Neuronal stem cell (in vitro differentiated cells): ENCODE results near the gene EEF1AKMT1.

ENCODE experiments used
- DNase-seq: peaks from one replicate; pipeline ENCODE4 v3.0.0-alpha.2; 2013; ENCODE audit warnings: low spot score
- H2AFZ ChIP-seq: one replicate; pipeline ENCODE4 v1.6.1; 2013; ENCODE audit warnings: mild to moderate bottlenecking, low read length, inconsistent platforms
- H2AK5ac ChIP-seq: 2 replicates; pipeline ENCODE4 v1.6.1; 2013; ENCODE audit warnings: low read depth, mild to moderate bottlenecking, inconsistent platforms, low read length, moderate library complexity, mixed read lengths
- H2BK120ac ChIP-seq: 2 replicates; pipeline ENCODE4 v1.6.1; 2013; ENCODE audit warnings: low read depth, mild to moderate bottlenecking, inconsistent platforms, low read length, moderate library complexity, mixed read lengths
- H2BK12ac ChIP-seq: one replicate; pipeline ENCODE4 v1.6.1; 2013; ENCODE audit warnings: low read length, inconsistent platforms
- H2BK15ac ChIP-seq: 2 replicates; pipeline ENCODE4 v1.6.1; 2013; ENCODE audit warnings: mild to moderate bottlenecking, low read length, inconsistent platforms, mixed read lengths
- H2BK5ac ChIP-seq: one replicate; pipeline ENCODE4 v1.6.1; 2013; ENCODE audit warnings: inconsistent platforms, mild to moderate bottlenecking, low read length, moderate library complexity
- H3K14ac ChIP-seq: one replicate; pipeline ENCODE4 v1.6.1; 2013; ENCODE audit warnings: low read length, inconsistent platforms
- H3K18ac ChIP-seq: 2 replicates; pipeline ENCODE4 v1.6.1; 2013; ENCODE audit warnings: low read length, inconsistent platforms
- H3K23ac ChIP-seq: 2 replicates; pipeline ENCODE4 v1.6.1; 2013; ENCODE audit warnings: low read depth, mild to moderate bottlenecking, mixed read lengths, low read length, inconsistent platforms; ENCODE audit not compliant: poor library complexity
- H3K27ac ChIP-seq: replicated peaks from 3 replicates; pipeline ENCODE4 v1.5.1; 2013; ENCODE audit warnings: low read length, inconsistent platforms
- H3K27me3 ChIP-seq, 3 experiments: 2 replicates each; pipeline ENCODE4 v1.6.1; 2013; ENCODE audit warnings: low read length in 3 of 3, mild to moderate bottlenecking in 2 of 3, inconsistent platforms in 1 of 3, low read depth in 1 of 3, mixed read lengths in 1 of 3, moderate library complexity in 1 of 3; ENCODE audit not compliant: control insufficient read depth in 3 of 3, insufficient read depth in 3 of 3
- H3K36me3 ChIP-seq, 2 donors: replicated peaks in 1 of 2; 2 replicates each; pipeline ENCODE4 v1.6.1; 2013; ENCODE audit warnings: low read length in 2 of 2; ENCODE audit not compliant: control insufficient read depth in 2 of 2, insufficient read depth in 2 of 2
- H3K4ac ChIP-seq: 2 replicates; pipeline ENCODE4 v1.6.1; 2013; ENCODE audit warnings: inconsistent platforms, mild to moderate bottlenecking, low read length, moderate library complexity
- H3K4me1 ChIP-seq, 2 donors: 1 replicate in 1 of 2; 2 replicates in 1 of 2; pipeline ENCODE4 v1.6.1; 2013; ENCODE audit warnings: low read length in 2 of 2, low read depth in 1 of 2; ENCODE audit not compliant: control insufficient read depth in 2 of 2, insufficient read depth in 1 of 2
- H3K4me2 ChIP-seq: one replicate; pipeline ENCODE4 v1.6.1; 2013; ENCODE audit warnings: mild to moderate bottlenecking, low read length, inconsistent platforms; ENCODE audit not compliant: insufficient read depth, poor library complexity, severe bottlenecking
- H3K4me3 ChIP-seq, 2 donors: 2 replicates each; pipeline ENCODE4 v1.5.1; 2013; ENCODE audit warnings: low read length in 2 of 2, mild to moderate bottlenecking in 2 of 2, inconsistent platforms in 1 of 2, moderate library complexity in 1 of 2
- H3K79me1 ChIP-seq: one replicate; pipeline ENCODE4 v1.6.1; 2013; ENCODE audit warnings: low read depth, mild to moderate bottlenecking, inconsistent platforms, low read length, moderate library complexity
- H3K9ac ChIP-seq: one replicate; pipeline ENCODE4 v1.6.1; 2013; ENCODE audit warnings: mild to moderate bottlenecking, low read depth, low read length, inconsistent platforms; ENCODE audit not compliant: poor library complexity
- H3K9me3 ChIP-seq, 2 donors: replicated peaks in 1 of 2; 2 replicates each; pipeline versions ENCODE3 to v1.6.1; 2013; ENCODE audit warnings: low read length in 2 of 2, mild to moderate bottlenecking in 2 of 2, inconsistent platforms in 1 of 2, low read depth in 1 of 2, mixed read lengths in 1 of 2, moderate library complexity in 1 of 2; ENCODE audit not compliant: control insufficient read depth in 2 of 2, insufficient read depth in 1 of 2
- H4K8ac ChIP-seq: one replicate; pipeline ENCODE4 v1.6.1; 2013; ENCODE audit warnings: low read depth, mild to moderate bottlenecking, inconsistent platforms, low read length, moderate library complexity
- H4K91ac ChIP-seq: one replicate; pipeline ENCODE4 v1.6.1; 2013; ENCODE audit warnings: low read length, low read depth, mild to moderate bottlenecking, inconsistent platforms; ENCODE audit not compliant: poor library complexity
- WGBS, 2 donors: extraction: QIAGEN DNeasy Blood & Tissue Kit; methylation state at CpG; one replicate each; pipeline ENCODE4 v1.1.7; 2013; ENCODE audit warnings: missing lambda C conversion rate in 2 of 2, mixed read lengths in 1 of 2; ENCODE audit not compliant: insufficient read length in 2 of 2, insufficient replicate concordance in 1 of 2; ENCODE audit errors: extremely low coverage in 2 of 2; 5-methylcytosine and 5-hydroxymethylcytosine counted together

EEF1AKMT1 gene

GRCh38 chr13:20787180-20787579, 13.4 kb upstream of the EEF1AKMT1 start:
- Histone ChIP-seq H3K79me1 (no peaks in the 10 kb centered on the region), H2AFZ (no peak overlapping the region), H4K8ac (no peak overlapping the region), H3K9me3 (no peaks in the 10 kb centered on the region), H3K4me3 (no peak overlapping the region), H3K4ac (no peak overlapping the region), H3K23ac (no peak overlapping the region), H3K9ac (no peak overlapping the region), H3K14ac (no peak overlapping the region), H3K27ac (no peak overlapping the region), H4K91ac (no peak overlapping the region), H2BK120ac (no peak overlapping the region), H3K4me2 (no peak overlapping the region), H2BK15ac (no peak overlapping the region), H3K18ac (no peak overlapping the region), H2BK5ac (no peak overlapping the region), H3K36me3 (peaks cover 4 to 62% of the 10 kb centered on the region in 2 donors), H2AK5ac (no peak overlapping the region), H2BK12ac (no peak overlapping the region), H3K4me1 (no peaks in the 10 kb centered on the region), H3K27me3 (no peaks in the 10 kb centered on the region)
- DNase-seq = no peak
- WGBS, 2 donors = no CpG with 5 or more reads among the region's 5 CpGs

GRCh38 chr13:20782116-20782708, 8.5 kb upstream of the EEF1AKMT1 start:
- no peak overlapping the region for H3K4me2 ChIP-seq
- no peak overlapping the region for H3K23ac ChIP-seq
- no peak overlapping the region for H3K18ac ChIP-seq
- H3K9ac ChIP-seq = no peak overlapping the region
- H3K4me3 ChIP-seq = no peak overlapping the region
- H3K4me1 ChIP-seq = no peaks in the 10 kb centered on the region
- no peaks in the 10 kb centered on the region for H3K9me3 ChIP-seq
- H2AFZ ChIP-seq = no peak overlapping the region
- H4K91ac ChIP-seq = no peak overlapping the region
- H3K79me1 ChIP-seq = no peaks in the 10 kb centered on the region
- H3K4ac ChIP-seq = no peak overlapping the region
- H2AK5ac ChIP-seq = no peak overlapping the region
- H2BK5ac ChIP-seq = no peak overlapping the region
- H3K27ac ChIP-seq = no peak overlapping the region
- no peak for DNase-seq
- H2BK12ac ChIP-seq = no peak overlapping the region
- H2BK120ac ChIP-seq = no peak overlapping the region
- H2BK15ac ChIP-seq = no peak overlapping the region
- no peak overlapping the region for H3K14ac ChIP-seq
- H3K27me3 ChIP-seq = no peaks in the 10 kb centered on the region
- WGBS, 2 donors = no CpG with 5 or more reads among the region's 3 CpGs
- no peak overlapping the region for H4K8ac ChIP-seq
- peaks cover 3 to 52% of the 10 kb centered on the region in 2 donors for H3K36me3 ChIP-seq

GRCh38 chr13:20780317-20780716, 6.6 kb upstream of the EEF1AKMT1 start:
- H2AFZ ChIP-seq = no peak overlapping the region
- WGBS, 2 donors = no CpG with 5 or more reads among the region's 1 CpG
- no peak overlapping the region for H3K23ac ChIP-seq
- no peak overlapping the region for H2AK5ac ChIP-seq
- no peak overlapping the region for H3K14ac ChIP-seq
- H2BK5ac ChIP-seq = no peak overlapping the region
- no peak overlapping the region for H4K91ac ChIP-seq
- H3K79me1 ChIP-seq = no peaks in the 10 kb centered on the region
- H2BK12ac ChIP-seq = no peak overlapping the region
- no peak overlapping the region for H3K4ac ChIP-seq
- no peak overlapping the region for H3K4me3 ChIP-seq
- no peak overlapping the region for H3K27ac ChIP-seq
- no peak overlapping the region for H2BK15ac ChIP-seq
- H3K9me3 ChIP-seq = no peaks in the 10 kb centered on the region
- H3K36me3 ChIP-seq = peaks cover 5 to 44% of the 10 kb centered on the region in 2 donors
- H4K8ac ChIP-seq = no peak overlapping the region
- no peak for DNase-seq
- H3K27me3 ChIP-seq = no peaks in the 10 kb centered on the region
- no peak overlapping the region for H3K9ac ChIP-seq
- H3K4me1 ChIP-seq = no peaks in the 10 kb centered on the region
- H2BK120ac ChIP-seq = no peak overlapping the region
- no peak overlapping the region for H3K4me2 ChIP-seq
- no peak overlapping the region for H3K18ac ChIP-seq

GRCh38 chr13:20779405-20779804, 5.6 kb upstream of the EEF1AKMT1 start:
- Histone ChIP-seq H3K4ac (no peak overlapping the region), H3K27ac (no peak overlapping the region), H3K18ac (no peak overlapping the region), H3K14ac (no peak overlapping the region), H2BK12ac (no peak overlapping the region), H3K27me3 (no peaks in the 10 kb centered on the region), H3K36me3 (peaks cover 5 to 44% of the 10 kb centered on the region in 2 donors), H4K91ac (no peak overlapping the region), H2BK15ac (no peak overlapping the region), H2AK5ac (no peak overlapping the region), H3K79me1 (no peaks in the 10 kb centered on the region), H2BK5ac (no peak overlapping the region), H3K23ac (no peak overlapping the region), H2AFZ (no peak overlapping the region), H3K4me2 (no peak overlapping the region), H3K9ac (no peak overlapping the region), H3K4me3 (no peak overlapping the region), H3K9me3 (no peaks in the 10 kb centered on the region), H3K4me1 (no peaks in the 10 kb centered on the region), H2BK120ac (no peak overlapping the region), H4K8ac (no peak overlapping the region)
- DNase-seq = no peak
- WGBS, 2 donors = no CpG with 5 or more reads among the region's 7 CpGs
